ENCODE measurements around the gene HMCN2. TPM values are rescaled to one million over a fixed set of nuclear protein-coding genes. Genes with fewer than 3 reads are reported as not detected.

The HMCN2 gene
- total and polyA plus RNA-seq, 2 of the 4 experiments (the other 2 are of a cell fraction): 0.02 TPM; not detected in 1

- no peaks in the 10 kb centered on the region for H3K9me3 ChIP-seq (ENCODE audit: control insufficient read depth, insufficient read depth, low read length)
- no peaks in the 10 kb centered on the region for H3K79me1 ChIP-seq (ENCODE audit: low read depth in 1 of 2, low read length in 2 of 2)
- POLR2A ChIA-PET (ENCODE audit: unreplicated experiment): no interaction called here
- H4K20me1 ChIP-seq (ENCODE audit: insufficient read depth, low read length): peaks cover 5% of the 10 kb centered on the region; the same call in 1 of the 2 replicates
- H3K9ac ChIP-seq (ENCODE audit: low read depth, low read length): no peak overlapping the region
- H3K56ac ChIP-seq (ENCODE audit: extremely low read depth, insufficient read depth, low read length): no peak overlapping the region
- ATAC-seq (ENCODE audit: low read depth) (no peak), DNase-seq (no peak)
- H3K27ac ChIP-seq (ENCODE audit: insufficient read depth, low read length): no peak overlapping the region
- H3K4me3 ChIP-seq (ENCODE audit: insufficient read depth, low read depth, low read length): no peak overlapping the region
- TF ChIP-seq RAD21 (IDR thresholded peaks at IDR 0.05; ENCODE audit: low read length): no peak
- TF ChIP-seq POLR2A (IDR thresholded peaks at IDR 0.05; ENCODE audit: low read depth, low read length): no peak
- no peak for TF ChIP-seq NFE2L2 (IDR thresholded peaks at IDR 0.05; ENCODE audit: low read depth, low read length)
- TF ChIP-seq MXI1 (IDR thresholded peaks at IDR 0.05; ENCODE audit: borderline replicate concordance, low read depth, low read length): no peak
- no peak for TF ChIP-seq SMC3 (IDR thresholded peaks at IDR 0.05; ENCODE audit: low read depth, low read length)
- TF ChIP-seq RCOR1 (IDR thresholded peaks at IDR 0.05; ENCODE audit: insufficient replicate concordance, low read length): no peak
- TF ChIP-seq, protein P1, sequence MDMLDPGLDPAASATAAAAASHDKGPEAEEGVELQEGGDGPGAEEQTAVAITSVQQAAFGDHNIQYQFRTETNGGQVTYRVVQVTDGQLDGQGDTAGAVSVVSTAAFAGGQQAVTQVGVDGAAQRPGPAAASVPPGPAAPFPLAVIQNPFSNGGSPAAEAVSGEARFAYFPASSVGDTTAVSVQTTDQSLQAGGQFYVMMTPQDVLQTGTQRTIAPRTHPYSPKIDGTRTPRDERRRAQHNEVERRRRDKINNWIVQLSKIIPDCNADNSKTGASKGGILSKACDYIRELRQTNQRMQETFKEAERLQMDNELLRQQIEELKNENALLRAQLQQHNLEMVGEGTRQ (IDR thresholded peaks at IDR 0.05; ENCODE audit: low read depth, low read length): no peak
- no peak for TF ChIP-seq FOS (IDR thresholded peaks at IDR 0.05; ENCODE audit: low read depth, low read length)
- H2BK15ac ChIP-seq (ENCODE audit: low read depth, low read length): no peak overlapping the region
- H3K36me3 ChIP-seq (ENCODE audit: control insufficient read depth, insufficient read depth, low read length): no peaks in the 10 kb centered on the region
- peaks cover 28% of the 10 kb centered on the region; the same call in 1 of the 2 replicates for H3K27me3 ChIP-seq (ENCODE audit: control insufficient read depth, insufficient read depth, low read length)
- H3K23ac ChIP-seq (ENCODE audit: low read depth, low read length): no peak overlapping the region
- peaks cover 9% of the 10 kb centered on the region; the same call in 1 of the 2 replicates for H3K9me1 ChIP-seq (ENCODE audit: insufficient read depth, low read length)
- in situ Hi-C loops (cut with MboI; ENCODE audit: low sequenced_read_pairs) (no loop called here), dilution Hi-C loops (cut with HindIII; ENCODE audit: low sequenced_read_pairs, unreplicated experiment) (no loop called here), intact Hi-C loops (cut with micrococcal nuclease) (no loop called here)
- H2BK120ac ChIP-seq (ENCODE audit: low read depth, low read length): no peak overlapping the region
- CTCF ChIA-PET: no interaction called here
- WGBS, 2 experiments (ENCODE audit: extremely low coverage in 2 of 2, insufficient read length in 1 of 2): 74% methylated on average over 13 of the region's 14 CpGs; no CpG with 5 or more reads in 1 of the 2 experiments
- H2AK9ac ChIP-seq (replicated peaks; ENCODE audit: low read depth, low read length, poor library complexity): no peak overlapping the region
- H2AK5ac ChIP-seq (ENCODE audit: low read depth, low read length): no peak overlapping the region
- H3K18ac ChIP-seq (ENCODE audit: low read depth, low read length): no peak overlapping the region
- H2AFZ ChIP-seq (replicated peaks; ENCODE audit: low read length, poor library complexity): no peak overlapping the region
- H4K91ac ChIP-seq (ENCODE audit: insufficient read depth, low read depth, low read length): no peak overlapping the region
- no peaks in the 10 kb centered on the region for H3K4me1 ChIP-seq (ENCODE audit: control insufficient read depth, insufficient read depth, low read length)
- BruUV-seq (replicated peaks): no TSS peak
- H3K4me2 ChIP-seq (ENCODE audit: low read depth, low read length): no peak overlapping the region
- H2BK20ac ChIP-seq (ENCODE audit: low read depth, low read length): no peak overlapping the region
- no peak overlapping the region for H3K14ac ChIP-seq (replicated peaks; ENCODE audit: low read depth, low read length)
- no peak overlapping the region for H4K8ac ChIP-seq (ENCODE audit: low read depth in 2 of 2, low read length in 2 of 2)
- H3K4ac ChIP-seq (ENCODE audit: low read depth, low read length): no peak overlapping the region
- no peak overlapping the region for H4K5ac ChIP-seq (ENCODE audit: low read depth, low read length)
- no peak overlapping the region for H2BK5ac ChIP-seq (ENCODE audit: low read depth, low read length, poor library complexity, severe bottlenecking)
These were observed 80.9 kb downstream of the HMCN2 start for GRCh38 chr9:130346431-130346830.
